ENCODE results near the gene SLC4A2.
A peak's percentile ranks its signal among the peaks of the same experiment; 100 is the strongest.

The SLC4A2 gene

DNA sequence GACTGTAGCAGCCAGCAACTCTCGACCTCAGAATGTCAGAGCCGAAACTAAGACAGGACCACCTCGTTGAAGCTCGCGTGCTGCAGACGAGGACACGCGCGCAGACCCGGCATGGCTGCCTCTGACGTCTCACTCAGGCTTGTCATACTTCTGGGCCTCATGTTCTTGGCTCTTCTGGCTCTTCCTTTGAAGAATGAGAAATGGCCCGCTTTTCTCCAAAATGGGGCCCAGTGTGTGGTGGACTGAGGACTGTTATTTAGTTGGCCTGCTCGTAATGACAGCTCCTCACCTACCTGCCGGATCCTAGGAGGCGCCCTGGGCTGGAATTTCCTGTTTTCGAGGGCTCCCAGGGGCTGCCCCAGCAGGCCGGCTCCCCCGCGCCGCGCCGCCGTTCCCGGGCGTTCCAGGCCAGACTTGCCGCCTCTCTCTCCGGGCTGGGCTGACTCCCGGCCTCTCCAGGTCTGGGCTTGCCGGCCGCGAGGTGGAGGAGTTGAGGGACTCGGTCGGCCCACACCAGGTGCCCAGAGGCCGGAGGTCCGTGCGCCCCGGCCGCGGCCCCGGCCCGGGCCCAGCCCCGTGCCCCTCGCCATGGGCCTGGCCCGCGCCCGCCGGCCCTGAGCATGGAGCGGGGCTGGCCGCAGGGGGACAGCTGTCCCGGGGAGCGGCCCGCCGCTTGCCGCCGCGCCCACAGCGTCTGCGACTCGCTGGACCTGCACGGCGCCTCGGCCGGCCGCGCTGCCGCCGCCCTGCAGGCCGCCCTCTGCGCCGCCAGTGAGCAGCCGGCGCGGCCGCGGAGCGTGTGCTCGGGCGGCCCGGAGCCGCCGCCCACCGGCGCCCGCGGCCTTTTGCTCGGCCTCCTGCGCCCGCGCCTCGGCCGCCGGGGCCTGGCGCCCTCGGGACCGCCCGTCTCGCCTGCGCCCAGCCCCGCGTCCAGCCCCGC, 55.0 kb downstream of the SLC4A2 start:
- no peak for DNase-seq (ENCODE audit: low read depth in 2 of 2, low spot score in 1 of 2)

DNA sequence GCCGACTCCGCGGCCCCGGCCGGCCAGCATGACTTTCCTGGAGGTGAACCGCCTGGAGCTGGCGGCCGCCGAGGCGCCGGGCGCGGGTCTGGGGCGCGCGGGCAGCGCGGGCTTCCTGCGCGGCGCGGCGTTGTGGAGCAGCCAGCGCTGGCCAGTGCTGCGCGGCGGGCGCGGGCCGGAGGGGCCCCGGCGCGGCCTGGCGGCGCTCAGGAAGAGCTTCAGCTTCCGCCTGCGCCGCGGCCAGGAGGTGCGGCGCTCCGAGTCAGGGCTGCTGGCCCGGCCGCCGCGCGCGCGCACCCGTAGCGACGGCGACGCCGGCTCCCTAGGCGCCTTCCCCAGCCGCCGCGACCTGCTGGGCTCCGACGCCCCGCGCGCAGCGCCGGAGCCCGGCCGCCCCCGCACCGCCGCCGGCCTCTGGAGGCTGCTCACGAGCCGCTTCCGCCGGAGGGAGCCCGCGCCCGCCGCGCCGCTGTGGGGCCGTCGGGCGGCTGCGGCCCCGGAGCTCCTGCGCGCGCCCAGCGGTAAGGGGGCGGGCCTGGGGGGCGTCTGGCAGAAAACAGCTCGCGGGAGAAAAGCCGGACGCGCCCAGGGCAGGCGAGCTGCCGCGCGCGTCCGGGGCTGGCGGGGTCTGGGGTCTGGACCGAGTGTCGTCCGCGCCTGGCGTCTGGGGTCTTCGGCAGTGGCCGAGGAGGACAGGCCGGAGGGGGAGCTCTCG, 55.9 kb downstream of the SLC4A2 start:
- DNase-seq (ENCODE audit: low read depth in 2 of 2, low spot score in 1 of 2), result no peak

DNA sequence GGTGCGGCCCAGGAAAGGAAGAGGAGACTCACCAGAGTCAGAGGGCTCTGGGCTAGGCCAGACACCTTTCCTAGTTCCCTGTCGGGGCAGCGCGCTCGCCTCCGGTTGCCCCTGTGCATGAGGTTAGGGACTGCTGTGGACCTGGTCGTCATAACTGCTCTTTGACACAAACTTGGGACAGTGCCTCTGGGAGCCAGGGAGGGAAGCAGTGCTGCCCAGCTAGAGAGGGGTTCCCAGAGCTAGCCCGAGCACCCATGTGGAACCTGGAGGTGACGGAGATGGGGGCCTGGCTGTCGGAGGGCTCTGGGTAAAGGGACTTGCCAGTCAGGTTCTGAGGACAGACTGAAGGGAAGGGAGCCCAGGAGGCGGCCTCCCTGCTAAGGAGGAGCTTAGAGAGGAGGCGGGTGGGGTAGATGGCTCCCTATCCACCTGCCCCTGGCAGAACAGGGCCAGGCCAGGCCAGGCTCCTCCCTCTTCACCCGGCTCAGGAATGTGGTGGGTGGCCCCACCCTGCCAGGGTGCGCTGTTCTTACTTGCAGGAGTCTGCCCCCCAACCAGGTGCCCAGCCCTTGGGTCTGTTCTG, 56.5 kb downstream of the SLC4A2 start:
- DNase-seq (ENCODE audit: low read depth in 2 of 2, low spot score in 1 of 2), result no peak

DNA sequence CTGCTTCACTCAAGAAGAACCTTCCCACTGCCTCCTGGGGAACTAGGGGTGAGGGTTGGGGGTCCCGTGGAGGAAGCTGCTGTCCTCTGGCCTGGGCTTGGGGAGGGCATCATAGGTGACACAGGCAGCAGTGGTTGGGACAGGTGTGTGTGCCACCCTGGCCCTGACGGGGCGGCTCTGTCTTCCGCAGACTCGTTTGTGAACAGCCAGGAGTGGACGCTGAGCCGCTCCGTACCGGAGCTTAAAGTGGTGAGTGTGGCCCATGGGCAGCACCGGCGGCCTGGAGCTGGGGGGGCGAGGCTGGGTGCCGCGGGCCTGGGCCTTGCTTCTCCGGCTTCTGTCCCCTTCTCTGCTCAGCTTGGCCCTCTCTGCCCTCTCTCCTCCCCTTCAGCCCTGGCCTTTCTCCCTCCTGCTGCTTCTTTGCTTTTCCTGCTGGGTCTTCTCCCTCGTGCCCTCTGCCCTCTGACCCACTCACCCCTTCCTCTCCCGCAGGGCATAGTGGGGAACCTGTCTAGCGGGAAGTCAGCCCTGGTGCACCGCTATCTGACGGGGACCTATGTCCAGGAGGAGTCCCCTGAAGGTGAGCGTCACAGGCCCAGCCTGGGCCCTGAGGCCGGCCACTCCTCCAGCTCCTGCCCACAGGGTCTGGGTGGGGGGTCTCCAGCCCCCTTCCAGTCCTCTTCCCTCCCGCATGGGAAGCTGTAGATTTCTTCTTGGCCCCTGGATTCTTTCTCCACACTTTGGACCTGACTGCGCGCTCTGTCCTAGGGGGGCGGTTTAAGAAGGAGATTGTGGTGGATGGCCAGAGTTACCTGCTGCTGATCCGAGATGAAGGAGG, 57.4 kb downstream of the SLC4A2 start:
- DNase-seq (ENCODE audit: low read depth in 2 of 2, low spot score in 1 of 2), result no peak

DNA sequence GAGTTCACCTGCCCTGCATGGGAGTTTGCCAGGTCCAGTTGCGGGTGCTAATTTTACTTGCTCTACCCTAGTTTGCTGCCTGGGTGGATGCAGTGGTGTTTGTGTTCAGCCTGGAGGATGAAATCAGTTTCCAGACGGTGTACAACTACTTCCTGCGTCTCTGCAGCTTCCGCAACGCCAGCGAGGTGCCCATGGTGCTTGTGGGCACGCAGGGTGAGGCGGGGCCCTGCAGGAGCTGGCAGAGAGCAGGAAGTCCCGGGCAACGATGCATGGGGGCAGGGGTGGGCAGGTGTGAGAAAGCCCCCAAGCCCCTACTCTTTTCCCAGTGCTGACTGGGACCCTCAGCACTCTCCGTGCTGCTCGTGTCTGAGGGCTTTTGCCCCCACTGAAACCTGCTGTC, 58.2 kb downstream of the SLC4A2 start:
- DNase-seq (ENCODE audit: low read depth in 2 of 2, low spot score in 1 of 2), result peak in 1 of 2 donors; percentile 11

DNA sequence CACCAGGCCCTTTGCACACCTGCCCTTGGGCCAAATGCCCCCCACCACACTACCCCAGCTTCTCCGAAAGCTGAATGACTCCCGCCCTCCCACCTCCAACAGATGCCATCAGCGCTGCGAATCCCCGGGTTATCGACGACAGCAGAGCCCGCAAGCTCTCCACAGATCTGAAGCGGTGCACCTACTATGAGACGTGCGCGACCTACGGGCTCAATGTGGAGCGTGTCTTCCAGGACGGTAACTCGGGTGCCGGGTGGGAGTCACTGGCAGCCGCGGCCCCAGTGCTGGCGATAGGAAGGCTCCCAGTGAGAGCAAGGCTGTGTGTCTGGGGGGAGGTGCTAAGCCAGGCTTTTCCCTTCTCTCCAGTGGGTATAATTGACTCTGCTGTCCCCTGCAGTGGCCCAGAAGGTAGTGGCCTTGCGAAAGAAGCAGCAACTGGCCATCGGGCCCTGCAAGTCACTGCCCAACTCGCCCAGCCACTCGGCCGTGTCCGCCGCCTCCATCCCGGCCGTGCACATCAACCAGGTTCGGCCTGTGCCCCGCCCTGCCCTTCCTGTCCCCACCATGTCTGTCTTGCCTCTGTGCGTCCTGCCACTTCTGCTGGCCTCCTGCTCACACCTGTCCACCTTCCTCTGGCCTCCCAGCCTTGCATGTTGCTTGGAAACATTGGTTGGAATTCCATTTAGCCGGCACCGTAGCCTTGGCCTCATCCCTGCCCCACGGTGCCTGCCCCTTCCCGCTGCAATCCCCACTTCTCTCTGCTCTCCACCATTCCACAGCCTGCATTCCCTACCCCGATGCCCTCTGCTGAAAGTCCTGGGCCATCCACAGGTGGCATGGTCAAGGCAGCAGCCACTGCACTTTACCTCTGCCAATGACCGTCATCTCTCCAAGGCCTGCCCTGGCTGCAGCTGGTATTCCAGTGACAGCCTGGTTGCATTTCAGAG, 59.0 kb downstream of the SLC4A2 start:
- no peak for DNase-seq (ENCODE audit: low read depth in 2 of 2, low spot score in 1 of 2)

DNA sequence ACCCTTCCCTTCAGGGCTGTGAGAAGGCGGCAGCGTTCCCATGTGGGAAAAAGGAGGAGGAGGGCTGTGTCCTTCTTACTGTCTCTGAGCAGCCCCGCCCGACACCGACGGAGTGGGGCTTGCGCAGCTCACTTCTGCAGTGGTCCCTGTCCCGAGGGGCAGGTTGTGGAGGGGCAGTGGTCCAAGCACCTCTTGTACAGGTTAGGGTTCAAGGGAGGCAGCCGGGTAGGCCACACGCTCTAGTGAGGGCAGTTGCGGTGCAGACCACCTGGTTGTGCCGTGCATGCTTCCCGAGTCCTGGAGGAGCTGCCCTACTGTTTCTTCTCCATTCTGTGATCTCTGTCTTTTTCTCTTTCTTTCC, 59.6 kb downstream of the SLC4A2 start:
- DNase-seq (ENCODE audit: low read depth in 2 of 2, low spot score in 1 of 2), result no peak

DNA sequence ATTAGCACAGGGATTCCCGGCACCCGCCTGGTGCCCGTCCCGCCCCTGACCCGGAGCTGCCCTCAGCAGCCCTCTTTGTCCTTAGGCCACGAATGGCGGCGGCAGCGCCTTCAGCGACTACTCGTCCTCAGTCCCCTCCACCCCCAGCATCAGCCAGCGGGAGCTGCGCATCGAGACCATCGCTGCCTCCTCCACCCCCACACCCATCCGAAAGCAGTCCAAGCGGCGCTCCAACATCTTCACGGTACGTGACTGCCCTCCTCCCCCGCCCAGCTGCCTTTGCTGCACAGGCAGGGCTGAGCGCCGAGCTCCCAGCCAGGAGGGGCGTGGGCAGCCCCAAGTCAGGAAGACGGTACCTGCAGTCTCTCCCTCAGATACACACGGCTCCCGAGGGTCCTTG, 60.5 kb downstream of the SLC4A2 start:
- DNase-seq (ENCODE audit: low read depth in 2 of 2, low spot score in 1 of 2), result no peak

DNA sequence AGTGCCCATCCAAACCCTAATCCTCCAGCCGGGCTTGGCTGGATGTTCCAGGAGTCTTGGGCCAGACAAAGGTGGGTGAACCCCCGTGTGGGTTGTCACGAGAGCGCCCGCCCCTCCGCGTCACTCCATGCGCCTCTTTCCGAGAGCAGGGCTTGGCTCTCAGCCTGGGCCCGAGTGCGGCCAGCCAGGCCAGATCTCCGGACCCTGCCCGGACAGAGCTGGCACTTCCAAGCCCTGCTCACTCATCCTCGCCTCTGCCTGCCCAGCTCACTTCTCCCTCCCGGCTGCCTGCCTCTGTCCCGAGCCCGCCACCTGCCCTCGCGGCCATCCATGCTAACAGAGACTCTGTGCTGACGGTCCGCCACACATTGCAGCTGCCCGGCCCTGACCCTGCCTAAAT, 61.5 kb downstream of the SLC4A2 start:
- no peak for DNase-seq (ENCODE audit: low read depth in 2 of 2, low spot score in 1 of 2)

DNA sequence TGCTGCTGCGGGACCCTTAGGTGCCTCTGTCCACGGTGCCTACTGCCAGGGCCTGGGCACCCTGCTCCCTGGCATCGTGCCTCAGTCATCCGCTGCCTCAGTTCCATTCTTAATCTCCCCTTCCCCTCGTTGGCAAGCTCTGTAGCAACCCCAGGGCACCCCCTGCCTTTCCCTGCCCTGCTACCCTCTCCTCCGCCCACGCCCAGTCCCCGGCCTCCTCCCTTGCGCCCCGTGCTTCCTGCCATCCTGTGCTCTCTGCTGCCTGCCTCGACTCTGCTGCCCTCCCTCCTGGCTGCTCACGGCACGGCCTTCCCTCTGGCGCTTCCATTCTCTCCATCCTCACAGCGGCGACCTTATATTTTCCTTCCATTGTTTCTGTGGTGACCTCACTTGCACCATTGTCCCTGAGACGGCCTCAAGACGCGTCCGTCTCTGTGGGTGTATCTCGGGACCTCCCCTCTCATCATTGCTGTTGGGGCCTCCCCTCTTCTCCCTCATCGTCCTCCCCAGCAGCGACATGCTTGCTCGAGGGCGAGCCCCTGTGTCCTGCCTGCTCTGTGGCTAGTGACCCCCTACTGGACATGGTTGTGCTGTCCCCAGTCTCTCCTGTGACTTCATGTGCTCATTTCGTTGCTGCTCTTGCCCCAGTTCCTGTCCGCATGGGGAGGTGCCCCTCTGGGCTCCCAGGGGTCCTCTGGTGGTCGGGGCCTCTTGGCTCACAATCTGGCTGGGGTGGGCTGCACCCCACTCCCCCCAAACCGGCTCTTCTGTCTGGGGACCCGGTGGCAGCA, 62.2 kb downstream of the SLC4A2 start:
- no peak for DNase-seq (ENCODE audit: low read depth in 2 of 2, low spot score in 1 of 2)

DNA sequence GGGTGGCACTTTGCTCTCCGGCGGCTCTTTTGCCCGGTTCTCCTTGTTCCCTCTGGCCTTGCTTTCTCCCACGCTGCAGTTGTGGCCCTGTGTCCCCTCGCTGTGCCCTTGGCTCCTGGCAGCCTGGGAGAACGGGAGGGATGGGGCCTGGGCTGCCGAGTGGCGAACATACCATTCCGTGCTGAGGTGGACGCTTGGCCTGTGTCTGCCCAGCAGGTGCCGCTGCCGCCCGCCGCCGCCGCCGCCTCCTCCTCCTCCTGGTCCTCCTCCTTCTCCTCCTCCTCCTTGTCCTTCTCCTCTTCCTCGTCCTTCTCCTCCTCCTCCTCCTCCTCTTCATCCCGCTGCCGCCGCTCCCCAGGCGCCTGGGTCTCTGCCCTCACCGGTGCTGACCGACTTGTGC, 62.9 kb downstream of the SLC4A2 start:
- DNase-seq (ENCODE audit: low read depth in 2 of 2, low spot score in 1 of 2), result no peak

DNA sequence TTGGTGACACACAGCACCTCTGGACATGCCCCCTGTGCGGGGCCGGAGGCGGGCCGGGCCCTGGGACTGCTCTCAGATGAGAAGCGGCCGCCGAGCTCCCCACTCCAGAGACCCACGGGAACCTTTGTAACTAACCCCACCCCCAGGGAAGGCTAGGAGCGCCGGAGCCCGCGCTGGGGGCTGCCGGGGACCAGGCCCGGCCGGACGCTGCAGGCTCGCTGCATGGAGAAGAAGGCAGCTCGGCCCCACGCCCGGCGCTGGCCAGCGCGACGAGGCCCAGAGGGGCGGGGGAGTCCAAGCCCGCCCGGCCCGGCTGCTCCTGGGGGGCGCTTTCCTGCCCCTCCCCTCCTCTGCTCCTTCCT, 63.4 kb downstream of the SLC4A2 start:
- no peak for DNase-seq (ENCODE audit: low read depth in 2 of 2, low spot score in 1 of 2)

DNA sequence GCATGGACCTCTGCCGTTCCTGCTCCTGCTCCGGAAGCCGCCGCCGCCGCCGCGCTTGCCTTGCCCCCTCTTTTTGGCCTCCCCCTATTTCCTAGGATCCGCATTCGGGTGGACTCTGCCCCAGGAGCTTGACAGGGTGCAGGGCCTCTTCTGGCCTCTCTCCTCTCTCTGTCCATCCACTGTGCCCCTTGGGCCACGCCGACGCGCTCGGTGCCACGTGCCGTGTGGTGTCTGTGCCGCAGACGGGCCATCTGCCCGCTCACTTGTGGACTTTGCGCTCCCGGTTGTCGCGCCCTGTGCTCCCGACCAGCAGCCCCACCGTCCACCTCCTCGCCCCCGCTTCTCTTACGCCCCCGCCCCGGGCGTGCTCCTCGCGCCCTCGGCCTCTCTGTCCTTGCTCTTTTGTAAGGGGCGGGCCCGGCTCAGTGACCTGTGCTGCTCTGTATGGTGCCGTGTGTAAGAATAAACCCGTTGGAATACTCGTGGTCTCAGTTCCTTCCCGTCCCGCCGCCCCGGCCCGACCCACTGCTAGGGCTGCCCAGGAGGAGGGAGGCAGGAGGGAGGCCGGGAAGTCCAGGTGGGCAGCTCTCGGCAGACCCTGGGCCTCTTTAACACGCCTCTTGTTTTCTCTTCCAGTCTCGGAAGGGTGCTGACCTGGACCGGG, 63.9 kb downstream of the SLC4A2 start:
- DNase-seq (ENCODE audit: low read depth in 2 of 2, low spot score in 1 of 2), result no peak

DNA sequence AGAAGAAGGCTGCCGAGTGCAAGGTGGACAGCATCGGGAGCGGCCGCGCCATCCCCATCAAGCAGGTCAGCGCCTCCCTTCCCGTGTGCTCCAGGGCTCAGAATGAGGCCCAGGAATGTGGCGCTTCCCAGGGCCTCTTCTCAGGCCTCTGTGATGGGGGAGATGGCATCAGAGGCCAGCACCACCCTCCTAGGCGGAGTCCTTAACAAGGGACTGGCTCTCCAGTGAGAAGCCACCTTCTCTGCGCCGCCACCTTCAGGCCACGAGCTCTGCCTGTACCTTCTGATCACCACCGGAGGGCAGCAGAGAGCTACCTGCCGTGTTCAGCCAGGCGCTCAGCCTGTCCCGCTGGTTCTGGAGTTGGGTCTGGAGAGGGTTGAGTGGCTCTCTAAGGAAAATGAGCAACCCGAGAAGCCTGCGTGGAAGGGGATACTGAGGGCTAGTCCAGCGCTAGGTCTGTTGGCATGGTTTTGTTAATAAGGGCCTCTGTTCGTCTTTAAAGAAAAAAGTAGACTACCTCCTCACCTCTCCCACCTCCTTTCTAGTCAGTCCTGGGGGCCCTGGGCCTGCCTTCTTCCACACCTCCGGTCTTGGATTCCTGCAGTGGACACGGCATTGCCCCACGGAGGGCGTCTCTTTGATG, 64.6 kb downstream of the SLC4A2 start:
- peak; percentile 66 to 69 for DNase-seq (ENCODE audit: low read depth in 2 of 2, low spot score in 1 of 2)

DNA sequence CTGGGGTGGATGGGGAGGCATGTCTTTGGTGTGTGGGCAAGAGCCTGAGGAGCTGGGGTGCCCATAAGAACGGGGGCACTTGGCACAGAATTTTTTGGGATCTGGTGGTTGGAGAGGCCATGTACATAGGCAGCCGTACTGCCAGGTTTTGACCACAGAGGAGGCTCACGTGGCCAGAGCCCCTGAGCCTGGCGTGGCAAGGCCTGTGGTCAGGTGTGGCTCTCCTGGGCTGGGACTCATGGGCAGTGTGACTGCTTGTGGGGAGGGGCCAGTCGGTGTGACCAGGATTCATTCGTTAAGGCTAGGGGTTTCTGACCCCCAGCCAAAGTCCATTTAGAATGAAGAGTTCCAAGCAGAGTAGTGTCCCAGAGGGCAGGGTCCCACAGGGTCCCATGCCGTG, 65.1 kb downstream of the SLC4A2 start:
- DNase-seq (ENCODE audit: low read depth in 2 of 2, low spot score in 1 of 2), result no peak

DNA sequence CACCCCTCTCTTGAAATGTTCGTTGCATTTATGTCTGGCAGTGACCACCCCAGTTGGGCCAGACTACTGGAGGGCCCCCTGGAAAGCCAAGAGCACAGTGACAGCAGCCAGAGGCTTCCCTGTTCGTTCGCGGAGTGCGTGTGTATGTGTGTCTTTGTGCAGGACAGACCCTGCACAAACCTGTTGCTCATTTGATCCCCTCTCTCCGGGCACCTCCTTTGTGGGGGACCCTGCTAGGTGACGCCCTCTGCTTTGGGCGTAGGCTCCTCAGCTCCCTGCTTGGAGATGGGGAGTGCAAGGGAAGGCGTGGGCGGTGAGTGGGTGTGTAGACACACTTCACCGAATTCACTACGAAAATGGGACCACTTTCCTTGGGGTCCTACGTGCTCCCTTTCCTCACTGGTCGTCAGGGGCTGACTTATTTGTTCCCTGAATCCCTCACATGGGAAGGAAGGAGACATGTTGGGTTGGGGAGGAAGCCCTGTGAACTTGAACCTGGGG, 65.6 kb downstream of the SLC4A2 start:
- DNase-seq (ENCODE audit: low read depth in 2 of 2, low spot score in 1 of 2), result no peak

DNA sequence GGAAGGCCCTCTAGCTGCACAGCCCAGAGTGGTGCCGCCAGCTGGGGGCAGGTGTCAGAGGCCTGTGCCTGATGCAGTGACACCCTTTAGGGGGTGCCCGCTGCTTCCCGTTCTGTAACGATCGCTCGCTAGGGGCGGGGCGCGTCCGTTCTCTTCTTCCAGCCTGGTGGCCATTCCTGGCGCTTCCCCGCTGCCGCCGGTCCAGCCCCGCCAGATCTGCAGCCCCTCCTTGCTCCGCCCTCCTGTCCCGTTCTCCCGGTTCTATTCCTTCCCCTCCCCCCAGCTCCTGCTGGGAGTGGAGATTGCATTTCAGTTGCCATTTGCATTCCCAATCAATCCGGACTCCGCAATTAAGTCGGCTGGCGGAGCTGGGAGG, 66.1 kb downstream of the SLC4A2 start:
- DNase-seq (ENCODE audit: low read depth in 2 of 2, low spot score in 1 of 2), result no peak

DNA sequence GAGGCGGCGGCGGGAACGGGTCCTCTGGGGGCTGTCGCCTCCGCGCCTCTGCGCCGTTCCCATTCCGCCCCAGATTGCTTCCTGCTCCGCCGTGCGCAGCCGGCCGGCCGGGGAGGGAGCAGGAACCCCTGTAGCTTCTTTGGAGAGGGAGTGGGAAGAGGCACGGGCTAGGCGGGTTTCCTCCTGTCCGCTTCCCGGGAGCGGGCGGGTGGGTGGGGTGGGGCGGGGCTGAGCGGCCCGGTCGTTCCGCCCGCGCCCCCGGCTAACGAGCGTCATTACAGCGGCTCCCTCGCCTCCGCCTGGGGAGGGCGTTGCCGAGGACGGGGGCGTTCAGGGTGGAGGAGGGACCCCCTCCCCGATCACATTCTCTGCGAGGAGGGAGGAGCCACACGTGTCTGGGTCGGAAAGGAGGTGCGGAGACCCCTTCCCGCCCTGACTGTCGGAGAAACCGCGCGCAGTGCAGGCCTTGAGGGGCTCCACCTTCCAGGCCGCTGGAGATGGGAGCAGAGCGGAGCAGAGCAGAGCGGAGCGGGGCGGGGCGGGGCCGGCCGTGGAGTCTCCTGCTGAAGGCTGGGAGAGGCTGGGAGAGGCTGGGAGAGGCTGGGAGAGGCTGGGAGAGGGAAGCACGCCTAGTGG, 66.6 kb downstream of the SLC4A2 start:
- no peak for DNase-seq (ENCODE audit: low read depth in 2 of 2, low spot score in 1 of 2)
